SJCRH30 (cell line): Measurements from ENCODE around the gene ARL5B. TPM values are rescaled to one million over a fixed set of nuclear protein-coding genes. Genes with fewer than 3 reads are reported as not detected.

Experiments
- DNase-seq, 2 experiments: peaks; one replicate each; pipeline ENCODE4 v3.0.0-alpha.2; 2015 to 2020
- H3K27ac ChIP-seq: fragments of 250-450 bp; sonication (Bioruptor Pico); 2 replicates; pipeline ENCODE4 v1.5.1; 2020; ENCODE audit warnings: mild to moderate bottlenecking, moderate library complexity
- H3K27me3 ChIP-seq: fragments of 250-450 bp; sonication (Bioruptor Pico); 2 replicates; pipeline ENCODE4 v1.5.1; 2020; ENCODE audit warnings: mild to moderate bottlenecking, moderate library complexity
- H3K36me3 ChIP-seq: fragments of 250-450 bp; sonication (Bioruptor Pico); 2 replicates; pipeline ENCODE4 v1.5.1; 2020; ENCODE audit warnings: mild to moderate bottlenecking, moderate library complexity
- H3K4me1 ChIP-seq: fragments of 250-450 bp; sonication (Bioruptor Pico); 2 replicates; pipeline ENCODE4 v1.5.1; 2020; ENCODE audit warnings: mild to moderate bottlenecking, moderate library complexity
- H3K4me3 ChIP-seq: fragments of 250-450 bp; sonication (Bioruptor Pico); 2 replicates; pipeline ENCODE4 v1.5.1; 2020; ENCODE audit warnings: mild to moderate bottlenecking, moderate library complexity
- H3K9me3 ChIP-seq: fragments of 250-450 bp; sonication (Bioruptor Pico); replicated peaks from 2 replicates; pipeline ENCODE4 v1.5.1; 2020; ENCODE audit warnings: mild to moderate bottlenecking, moderate library complexity
- total RNA-seq: library from RNA; depleted of rRNA; stranded (reverse); fragments of >200 nt; shearing (Covaris generic); gene quantifications from 2 replicates; pipeline ENCODE4 v1.2.3, GENCODE V29; 2014; rRNA removed

ARL5B gene
- total RNA-seq, 1 experiment from 2014 or later = 35.2 TPM

DNA sequence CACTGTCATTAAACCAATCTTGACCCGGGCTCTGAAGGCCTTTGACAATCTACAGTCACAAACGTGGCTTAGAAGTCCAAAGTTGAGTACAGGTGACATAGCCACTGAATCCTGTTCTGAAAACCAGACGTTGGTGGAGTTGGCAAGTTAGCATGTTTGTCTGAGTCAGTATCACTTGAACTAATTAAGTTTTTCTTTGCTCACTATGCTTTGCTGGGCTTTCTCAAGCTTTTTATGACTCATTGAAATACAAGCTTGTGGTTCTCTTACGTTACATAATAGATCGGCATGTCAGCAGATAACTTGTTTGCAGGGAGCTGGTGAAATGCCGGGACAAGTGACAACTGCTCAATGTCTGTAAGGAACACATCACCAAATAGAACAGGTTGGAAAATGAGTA lies 53.8 kb downstream of the ARL5B start:
- Histone ChIP-seq H3K36me3 (no peaks in the 10 kb centered on the region), H3K27ac (no peak overlapping the region), H3K4me3 (no peak overlapping the region), H3K27me3 (no peaks in the 10 kb centered on the region), H3K9me3 (no peaks in the 10 kb centered on the region), H3K4me1 (no peaks in the 10 kb centered on the region)
- DNase-seq = peak in 1 of 2 experiments; percentile 6

DNA sequence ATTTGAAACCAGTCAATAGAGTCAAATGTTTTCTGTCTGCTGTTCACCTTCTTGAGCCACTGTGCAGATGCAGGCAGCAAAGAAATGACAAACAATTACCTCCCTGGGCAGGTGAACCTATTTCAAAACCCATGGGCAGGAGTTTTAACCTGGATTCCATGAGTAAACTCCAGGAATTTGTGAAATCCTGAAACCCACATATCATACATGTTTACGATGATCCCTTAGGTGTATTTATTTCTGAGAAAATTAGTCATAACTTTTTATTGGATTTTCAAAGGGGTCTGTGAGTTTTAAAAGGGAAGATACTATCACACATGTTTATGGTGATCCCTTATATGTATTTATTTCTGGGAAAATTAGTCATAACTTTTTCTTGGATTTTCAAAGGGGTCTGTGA lies 59.8 kb downstream of the ARL5B start:
- Histone ChIP-seq H3K36me3 (no peaks in the 10 kb centered on the region), H3K27me3 (no peaks in the 10 kb centered on the region), H3K9me3 (no peaks in the 10 kb centered on the region), H3K27ac (no peak overlapping the region), H3K4me3 (no peak overlapping the region), H3K4me1 (no peaks in the 10 kb centered on the region)
- DNase-seq = no peak

DNA sequence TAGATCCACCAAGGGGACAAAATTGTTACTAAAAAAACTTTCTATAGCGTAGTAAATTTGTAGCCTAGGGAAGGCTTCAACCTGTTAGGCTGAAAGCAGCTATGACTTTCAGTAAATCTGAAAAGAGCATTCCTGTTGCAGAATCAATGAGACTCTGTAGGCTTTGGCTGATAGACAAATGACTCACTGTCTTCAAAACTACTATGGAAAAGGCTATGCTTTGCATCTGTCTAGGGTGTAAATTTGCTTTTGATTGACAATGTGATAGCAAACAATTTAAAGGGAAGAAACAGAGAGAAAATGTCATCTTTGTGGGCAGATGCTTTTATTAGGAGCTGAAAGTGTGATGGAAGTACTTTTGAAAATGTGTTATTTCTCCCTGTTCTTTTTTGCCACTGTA lies 60.6 kb downstream of the ARL5B start:
- H3K36me3 ChIP-seq = no peaks in the 10 kb centered on the region
- H3K4me3 ChIP-seq = no peak overlapping the region
- no peak overlapping the region for H3K27ac ChIP-seq
- H3K4me1 ChIP-seq = no peaks in the 10 kb centered on the region
- H3K27me3 ChIP-seq = no peaks in the 10 kb centered on the region
- H3K9me3 ChIP-seq = no peaks in the 10 kb centered on the region
- no peak for DNase-seq

- H3K27ac ChIP-seq = no peak overlapping the region
- no peaks in the 10 kb centered on the region for H3K4me1 ChIP-seq
- no peaks in the 10 kb centered on the region for H3K27me3 ChIP-seq
- no peak for DNase-seq
- H3K4me3 ChIP-seq = no peak overlapping the region
- no peaks in the 10 kb centered on the region for H3K36me3 ChIP-seq
- H3K9me3 ChIP-seq = no peaks in the 10 kb centered on the region
Observed at GRCh38 chr10:18721067-18721466, 61.8 kb downstream of the ARL5B start.

DNA sequence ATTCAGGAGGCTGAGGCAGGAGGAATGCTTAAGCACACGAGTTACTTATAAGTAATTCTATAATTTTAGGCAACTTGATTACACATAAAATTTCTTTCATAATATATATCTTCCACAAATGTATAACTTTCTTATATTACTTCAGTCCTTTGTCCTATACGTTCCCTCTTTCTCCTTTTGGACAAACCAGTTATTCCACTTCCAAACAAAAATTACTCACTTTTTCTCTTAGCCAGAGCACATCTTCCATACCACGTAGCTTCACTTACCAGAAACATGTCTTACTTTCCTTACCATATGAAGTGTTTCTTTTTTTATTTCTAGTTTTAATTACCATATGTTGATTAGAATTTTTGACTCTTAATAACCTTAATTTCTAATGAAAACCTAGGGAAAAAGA lies 64.6 kb downstream of the ARL5B start:
- no peak for DNase-seq
- Histone ChIP-seq H3K4me1 (no peaks in the 10 kb centered on the region), H3K4me3 (no peak overlapping the region), H3K36me3 (no peaks in the 10 kb centered on the region), H3K27me3 (no peaks in the 10 kb centered on the region), H3K9me3 (no peaks in the 10 kb centered on the region), H3K27ac (no peak overlapping the region)

Other genes starting within 250 kb of the ARL5B start
- 11.9 and 13.3 TPM in 2 replicates for gene NSUN6, start 7.8 kb upstream of the ARL5B start, total RNA-seq